ENCODE data around the gene CTNNBIP1. TPM values are rescaled to one million over a fixed set of nuclear protein-coding genes. Genes with fewer than 3 reads are reported as not detected.
"Not testable (repeated sequence)": the region's sequence is repeated elsewhere in the genome, so short reads cannot be mapped to it uniquely, and the experiment has no call there.

Gene CTNNBIP1
- total RNA-seq, 1 donor from 2014 or later: 75.5 TPM

- TF ChIP-seq, protein P1, sequence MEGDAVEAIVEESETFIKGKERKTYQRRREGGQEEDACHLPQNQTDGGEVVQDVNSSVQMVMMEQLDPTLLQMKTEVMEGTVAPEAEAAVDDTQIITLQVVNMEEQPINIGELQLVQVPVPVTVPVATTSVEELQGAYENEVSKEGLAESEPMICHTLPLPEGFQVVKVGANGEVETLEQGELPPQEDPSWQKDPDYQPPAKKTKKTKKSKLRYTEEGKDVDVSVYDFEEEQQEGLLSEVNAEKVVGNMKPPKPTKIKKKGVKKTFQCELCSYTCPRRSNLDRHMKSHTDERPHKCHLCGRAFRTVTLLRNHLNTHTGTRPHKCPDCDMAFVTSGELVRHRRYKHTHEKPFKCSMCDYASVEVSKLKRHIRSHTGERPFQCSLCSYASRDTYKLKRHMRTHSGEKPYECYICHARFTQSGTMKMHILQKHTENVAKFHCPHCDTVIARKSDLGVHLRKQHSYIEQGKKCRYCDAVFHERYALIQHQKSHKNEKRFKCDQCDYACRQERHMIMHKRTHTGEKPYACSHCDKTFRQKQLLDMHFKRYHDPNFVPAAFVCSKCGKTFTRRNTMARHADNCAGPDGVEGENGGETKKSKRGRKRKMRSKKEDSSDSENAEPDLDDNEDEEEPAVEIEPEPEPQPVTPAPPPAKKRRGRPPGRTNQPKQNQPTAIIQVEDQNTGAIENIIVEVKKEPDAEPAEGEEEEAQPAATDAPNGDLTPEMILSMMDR (conservative IDR thresholded peaks at IDR 0.05): no peak
- DNase-seq (ENCODE audit: low read depth, low spot score): no peak
- Mint-ChIP-seq H3K27me3 (ENCODE audit: low read depth) (no peaks in the 10 kb centered on the region), H3K4me1 (peaks cover 37% of the 10 kb centered on the region), H3K4me3 (peak overlapping the region; percentile 14), H3K36me3 (ENCODE audit: low read depth) (no peaks in the 10 kb centered on the region), H3K27ac (ENCODE audit: unreplicated experiment) (peak overlapping the region; percentile 60), H3K9me3 (no peaks in the 10 kb centered on the region)
Measured at GRCh38 chr1:9809100-9809510, 101.0 kb downstream of the CTNNBIP1 start.

DNA sequence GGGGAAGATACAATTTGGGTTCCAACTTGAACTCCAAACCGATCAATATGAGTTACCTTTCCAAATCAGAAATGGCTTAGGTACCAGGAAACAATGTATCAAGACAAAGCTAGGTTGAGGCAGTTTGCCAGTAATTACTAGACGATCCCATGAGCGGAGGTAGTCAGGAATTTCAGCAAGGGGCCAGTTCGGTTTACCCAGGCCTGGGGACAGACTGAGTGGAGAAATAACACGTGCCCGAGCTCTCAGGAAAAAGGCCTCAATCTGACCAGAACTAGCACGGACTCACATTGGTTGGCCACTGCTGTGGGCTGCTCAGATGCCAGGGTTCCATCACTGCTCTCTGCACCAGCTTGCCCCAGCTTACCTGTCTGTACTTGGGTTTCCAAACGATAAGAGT lies 101.6 kb downstream of the CTNNBIP1 start:
- peaks cover 37% of the 10 kb centered on the region for H3K4me1 Mint-ChIP-seq
- H3K4me3 Mint-ChIP-seq: no peak overlapping the region
- H3K9me3 Mint-ChIP-seq: no peaks in the 10 kb centered on the region
- no peaks in the 10 kb centered on the region for H3K27me3 Mint-ChIP-seq (ENCODE audit: low read depth)
- DNase-seq (ENCODE audit: low read depth, low spot score): no peak
- TF ChIP-seq, protein P1 (conservative IDR thresholded peaks at IDR 0.05): no peak
- H3K27ac Mint-ChIP-seq (ENCODE audit: unreplicated experiment): peak overlapping the region; percentile 29
- no peaks in the 10 kb centered on the region for H3K36me3 Mint-ChIP-seq (ENCODE audit: low read depth)

- no peaks in the 10 kb centered on the region for H3K27me3 Mint-ChIP-seq (ENCODE audit: low read depth)
- H3K36me3 Mint-ChIP-seq (ENCODE audit: low read depth): no peaks in the 10 kb centered on the region
- DNase-seq (ENCODE audit: low read depth, low spot score): no peak
- H3K4me3 Mint-ChIP-seq: no peak overlapping the region
- TF ChIP-seq, protein P1 (conservative IDR thresholded peaks at IDR 0.05): no peak
- H3K9me3 Mint-ChIP-seq: no peaks in the 10 kb centered on the region
- no peak overlapping the region for H3K27ac Mint-ChIP-seq (ENCODE audit: unreplicated experiment)
- peaks cover 37% of the 10 kb centered on the region for H3K4me1 Mint-ChIP-seq
Measured at GRCh38 chr1:9807541-9807940, 102.5 kb downstream of the CTNNBIP1 start.

DNA sequence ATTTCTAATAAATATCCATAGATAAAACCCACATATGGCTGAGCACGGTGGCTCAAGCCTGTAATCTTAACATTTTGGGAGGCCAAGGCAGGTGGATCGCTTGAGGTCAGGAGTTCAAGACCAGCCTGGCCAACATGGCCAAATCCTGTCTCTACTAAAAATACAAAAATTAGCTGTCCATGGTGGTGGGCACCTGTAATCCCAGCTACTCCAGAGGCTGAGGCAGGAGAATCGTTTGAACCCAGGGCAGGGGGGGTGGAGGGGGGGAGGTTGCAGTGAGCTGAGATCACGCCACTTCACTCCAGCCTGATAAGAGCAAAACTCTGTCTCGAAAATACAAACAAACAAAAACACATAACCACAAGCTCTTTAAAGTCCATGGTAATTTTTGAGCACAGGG lies 104.1 kb downstream of the CTNNBIP1 start:
- not testable (repeated sequence) for H3K36me3 Mint-ChIP-seq (ENCODE audit: low read depth); H3K27ac Mint-ChIP-seq (ENCODE audit: unreplicated experiment); H3K27me3 Mint-ChIP-seq (ENCODE audit: low read depth); H3K9me3 Mint-ChIP-seq; H3K4me3 Mint-ChIP-seq; DNase-seq (ENCODE audit: low read depth, low spot score)
- H3K4me1 Mint-ChIP-seq: peaks cover 37% of the 10 kb centered on the region

GRCh38 chr1:9805006-9805508 lies 105.0 kb downstream of the CTNNBIP1 start:
- Mint-ChIP-seq H3K36me3 (ENCODE audit: low read depth) (no peaks in the 10 kb centered on the region), H3K9me3 (no peaks in the 10 kb centered on the region), H3K27ac (ENCODE audit: unreplicated experiment) (peak overlapping the region; percentile 35), H3K27me3 (ENCODE audit: low read depth) (no peaks in the 10 kb centered on the region), H3K4me3 (no peak overlapping the region), H3K4me1 (peaks cover 33% of the 10 kb centered on the region)
- TF ChIP-seq, protein P1 (conservative IDR thresholded peaks at IDR 0.05): no peak
- DNase-seq (ENCODE audit: low read depth, low spot score): no peak

- not testable (repeated sequence) for H3K27me3 Mint-ChIP-seq (ENCODE audit: low read depth); H3K27ac Mint-ChIP-seq (ENCODE audit: unreplicated experiment); H3K9me3 Mint-ChIP-seq; H3K4me3 Mint-ChIP-seq; H3K36me3 Mint-ChIP-seq (ENCODE audit: low read depth); DNase-seq (ENCODE audit: low read depth, low spot score)
- peaks cover 21% of the 10 kb centered on the region for H3K4me1 Mint-ChIP-seq
Measured at GRCh38 chr1:9803003-9803918, 106.8 kb downstream of the CTNNBIP1 start.

All from neural crest cell (in vitro differentiated cells).